Thymus (tissue), 11 donors: ENCODE data around the gene PTPRR. TPM values are rescaled to one million over a fixed set of nuclear protein-coding genes. Genes with fewer than 3 reads are reported as not detected.

Source experiments
- DNase-seq, 9 donors: peaks; one replicate each; pipeline ENCODE4 v3.0.0-alpha.2; 2013; ENCODE audit warnings: low spot score in 9 of 9, low read depth in 6 of 9, missing footprints in 1 of 9
- H3K27ac ChIP-seq, 2 donors: one replicate each; pipeline ENCODE4 v1.5.1; 2013; ENCODE audit warnings: control low read depth in 1 of 2, low read depth in 1 of 2, low read length in 1 of 2, mild to moderate bottlenecking in 1 of 2, moderate library complexity in 1 of 2
- H3K27me3 ChIP-seq, 2 donors: one replicate each; pipeline ENCODE4 v1.5.1; 2013; ENCODE audit warnings: low read length in 1 of 2; ENCODE audit not compliant: control insufficient read depth in 2 of 2, insufficient read depth in 1 of 2
- H3K36me3 ChIP-seq, 2 donors: one replicate each; pipeline ENCODE4 v1.5.1; 2013; ENCODE audit warnings: low read length in 1 of 2, mild to moderate bottlenecking in 1 of 2, moderate library complexity in 1 of 2; ENCODE audit not compliant: control insufficient read depth in 2 of 2, insufficient read depth in 2 of 2
- H3K4me1 ChIP-seq, 2 donors: one replicate each; pipeline ENCODE4 v1.5.1; 2013; ENCODE audit warnings: low read length in 2 of 2; ENCODE audit not compliant: control insufficient read depth in 2 of 2, insufficient read depth in 2 of 2
- H3K4me3 ChIP-seq, 2 donors: one replicate each; pipeline ENCODE4 v1.5.1; 2013; ENCODE audit warnings: low read length in 2 of 2, control low read depth in 1 of 2, mild to moderate bottlenecking in 1 of 2
- H3K9me3 ChIP-seq, 2 donors: one replicate each; pipeline ENCODE4 v1.5.1; 2013; ENCODE audit warnings: low read length in 1 of 2, mild to moderate bottlenecking in 1 of 2; ENCODE audit not compliant: control insufficient read depth in 2 of 2, insufficient read depth in 1 of 2
- WGBS: extraction: QIAGEN DNeasy Blood & Tissue Kit; methylation state at CpG from one replicate; pipeline ENCODE4 v1.1.7; 2013; 5-methylcytosine and 5-hydroxymethylcytosine counted together
- polyA plus RNA-seq: library from polyadenylated mRNA; stranded (reverse); fragments of 200-250 nt; gene quantifications from one replicate; pipeline ENCODE4 v1.2.3, GENCODE V29; 2013
- total RNA-seq: library from RNA; stranded (reverse); fragments of 120-200 nt; gene quantifications from one replicate; pipeline ENCODE4 v1.2.4, GENCODE V29; 2013
- donor health status: healthy.

Gene PTPRR
- total and polyA plus RNA-seq, 2 donors, result 0.21 to 0.38 TPM

DNA sequence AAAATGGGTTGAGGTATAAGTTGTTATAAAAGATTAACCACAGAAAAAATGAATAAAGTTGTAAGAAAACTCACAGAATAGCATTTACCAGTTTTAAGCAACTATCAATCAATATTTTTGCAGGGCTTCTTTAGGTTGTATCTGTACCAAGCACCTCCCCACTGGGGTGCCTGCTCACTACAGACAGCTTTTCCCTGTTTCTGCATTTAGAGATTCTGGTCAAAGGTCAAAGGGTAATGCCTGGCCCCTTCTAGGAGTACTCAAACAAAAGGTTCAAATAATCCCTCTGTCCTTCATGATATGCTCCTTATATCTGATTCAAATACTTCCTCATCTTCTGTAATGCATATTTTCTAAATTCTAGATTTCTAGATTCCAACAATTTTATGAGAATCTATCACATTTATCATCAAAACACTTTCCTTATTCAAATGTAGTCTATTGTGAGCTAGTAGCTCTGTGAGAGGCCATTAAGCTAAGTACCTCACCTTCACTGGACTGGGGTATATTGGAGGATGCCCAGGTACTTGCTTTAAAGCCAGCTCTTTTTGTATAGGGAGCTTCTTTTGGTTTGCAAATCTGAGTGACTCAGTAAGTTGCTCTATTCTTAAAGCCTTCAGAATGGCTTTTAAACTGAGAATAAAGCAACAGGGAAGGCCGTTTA, 162.6 kb downstream of the PTPRR start:
- Histone ChIP-seq H3K9me3 (no peaks in the 10 kb centered on the region), H3K4me1 (no peaks in the 10 kb centered on the region), H3K36me3 (no peaks in the 10 kb centered on the region), H3K4me3 (no peak overlapping the region), H3K27ac (no peak overlapping the region), H3K27me3 (no peaks in the 10 kb centered on the region)
- no peak for DNase-seq
- 65% methylated on average over 1 of the region's 1 CpG for WGBS

DNA sequence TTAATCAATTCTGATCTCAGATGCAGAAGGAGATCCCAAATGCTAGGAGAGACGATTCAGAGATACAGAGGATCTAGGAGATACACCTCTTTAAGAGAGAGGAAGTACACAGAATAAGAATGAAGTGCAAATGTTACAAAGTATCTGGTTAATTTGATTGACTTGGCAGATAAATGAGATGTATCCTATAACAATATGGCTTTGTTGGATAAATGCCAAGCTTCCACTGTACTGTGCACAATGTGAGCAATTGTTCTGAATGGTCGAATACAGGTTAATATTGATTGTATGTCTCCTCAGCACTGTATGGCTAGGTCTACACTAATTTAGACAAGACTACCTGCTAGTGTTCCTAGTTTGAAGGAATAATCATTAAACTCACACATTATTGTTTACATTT, 163.7 kb downstream of the PTPRR start:
- 76% methylated on average over 2 of the region's 2 CpGs for WGBS
- no peak overlapping the region for H3K27ac ChIP-seq
- no peaks in the 10 kb centered on the region for H3K9me3 ChIP-seq
- H3K36me3 ChIP-seq, result no peaks in the 10 kb centered on the region
- no peak for DNase-seq
- no peak overlapping the region for H3K4me3 ChIP-seq
- no peaks in the 10 kb centered on the region for H3K4me1 ChIP-seq
- no peaks in the 10 kb centered on the region for H3K27me3 ChIP-seq

DNA sequence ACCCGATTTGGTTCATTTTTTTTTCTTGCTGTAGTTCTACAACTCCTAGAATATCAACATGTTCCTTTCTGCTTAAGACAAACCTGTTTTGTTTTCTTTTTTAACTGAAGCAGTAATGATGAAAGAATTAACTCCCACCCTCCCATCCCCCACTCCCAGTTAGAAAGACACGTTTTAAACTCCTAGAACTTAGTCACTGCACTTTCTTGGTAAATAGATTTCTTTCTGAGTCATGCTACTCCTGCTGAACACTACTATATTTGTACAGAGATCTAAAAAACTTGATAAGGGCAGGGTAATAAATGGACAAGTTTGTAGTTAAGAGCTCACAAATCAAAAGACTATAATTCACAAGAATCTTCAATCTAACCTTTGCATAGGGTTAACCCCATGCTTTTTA, 164.4 kb downstream of the PTPRR start:
- DNase-seq, result no peak
- Histone ChIP-seq H3K36me3 (no peaks in the 10 kb centered on the region), H3K4me3 (no peak overlapping the region), H3K27me3 (no peaks in the 10 kb centered on the region), H3K4me1 (no peaks in the 10 kb centered on the region), H3K9me3 (no peaks in the 10 kb centered on the region), H3K27ac (no peak overlapping the region)
- WGBS, result 56% methylated on average over 2 of the region's 2 CpGs

DNA sequence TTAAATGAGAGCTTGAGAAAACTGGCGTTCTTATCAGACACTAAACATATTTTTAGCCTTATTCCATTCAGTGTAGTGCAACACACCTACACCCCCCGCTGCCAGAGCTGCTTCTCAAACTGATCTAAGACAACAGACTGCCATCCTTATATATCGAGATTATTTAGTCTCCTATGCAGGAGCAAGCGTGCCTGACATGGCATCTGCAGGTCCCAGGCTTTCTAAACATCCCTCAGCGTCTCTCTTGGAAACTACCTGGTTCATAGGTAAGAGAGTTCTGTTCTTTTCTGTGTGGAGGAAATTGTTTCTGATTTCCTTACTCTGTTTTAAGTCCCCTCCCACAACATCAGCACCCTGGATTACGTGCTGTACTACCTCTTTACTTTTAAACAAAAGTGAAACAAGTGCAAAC, 166.2 kb downstream of the PTPRR start:
- H3K9me3 ChIP-seq, result no peaks in the 10 kb centered on the region
- no peaks in the 10 kb centered on the region for H3K4me1 ChIP-seq
- no peaks in the 10 kb centered on the region for H3K36me3 ChIP-seq
- H3K4me3 ChIP-seq, result no peak overlapping the region
- 81% methylated on average over 6 of the region's 6 CpGs for WGBS
- DNase-seq, result no peak
- no peak overlapping the region for H3K27ac ChIP-seq
- no peaks in the 10 kb centered on the region for H3K27me3 ChIP-seq

DNA sequence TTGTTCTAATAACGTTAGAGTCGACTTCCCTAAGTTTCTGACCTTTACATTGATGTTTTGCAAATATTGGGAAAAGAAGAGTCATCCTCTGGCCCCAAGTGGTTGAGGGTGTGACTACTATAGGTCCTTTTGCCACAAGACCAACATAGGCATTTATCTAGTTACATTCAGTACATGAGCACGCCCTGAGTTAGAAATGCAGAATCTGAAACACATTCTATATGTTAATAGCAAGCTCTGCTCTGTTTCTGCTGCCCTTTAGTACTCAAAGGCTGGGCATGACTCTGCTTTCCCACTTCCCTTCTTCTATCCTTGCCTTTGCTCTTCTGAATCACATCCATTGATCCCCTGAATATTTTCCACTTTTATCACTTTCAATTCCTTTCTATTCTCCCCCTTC, 168.2 kb downstream of the PTPRR start:
- Histone ChIP-seq H3K27me3 (no peaks in the 10 kb centered on the region), H3K36me3 (no peaks in the 10 kb centered on the region), H3K4me3 (no peak overlapping the region), H3K9me3 (no peaks in the 10 kb centered on the region), H3K27ac (no peak overlapping the region), H3K4me1 (no peaks in the 10 kb centered on the region)
- 92% methylated on average over 3 of the region's 3 CpGs for WGBS
- DNase-seq, result no peak

DNA sequence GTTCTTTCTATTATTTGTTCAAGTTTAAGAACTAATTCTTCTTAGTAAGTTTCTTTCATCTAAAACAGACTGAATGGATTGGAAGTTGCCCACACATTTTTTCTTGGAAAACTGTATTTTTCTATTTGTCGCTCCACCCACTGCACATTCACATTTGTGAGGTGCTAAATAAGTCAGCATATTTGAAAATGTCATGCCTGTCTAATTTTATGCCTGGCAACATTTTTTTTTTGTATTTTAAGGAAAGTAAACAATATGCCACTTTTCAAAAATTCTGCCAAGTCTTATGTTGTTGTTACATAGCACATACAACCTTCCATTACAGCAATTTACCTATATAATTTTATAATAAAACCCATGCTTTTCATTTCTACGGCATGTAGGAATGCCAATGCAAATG, 170.6 kb downstream of the PTPRR start:
- Histone ChIP-seq H3K36me3 (no peaks in the 10 kb centered on the region), H3K27me3 (no peaks in the 10 kb centered on the region), H3K4me3 (no peak overlapping the region), H3K27ac (no peak overlapping the region), H3K4me1 (no peaks in the 10 kb centered on the region), H3K9me3 (no peaks in the 10 kb centered on the region)
- 95% methylated on average over 2 of the region's 2 CpGs for WGBS
- DNase-seq, result no peak

DNA sequence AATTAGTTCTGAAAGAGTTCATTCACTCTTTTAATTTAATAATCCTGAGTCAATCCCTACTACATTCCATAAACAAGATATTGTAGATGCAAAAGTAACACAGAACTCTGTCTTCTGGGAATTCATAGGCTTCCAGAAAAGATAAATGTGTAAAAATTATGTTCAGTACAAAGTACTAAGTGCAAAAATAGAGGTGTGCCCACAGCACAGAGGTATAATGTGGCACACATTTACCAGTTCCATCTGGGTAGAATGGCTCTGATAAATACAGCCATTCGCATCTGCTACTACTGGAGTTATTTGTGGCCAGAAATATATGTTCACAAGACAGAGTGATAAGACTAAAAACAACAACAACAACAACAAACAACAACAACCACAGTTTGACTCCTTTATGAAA, 171.7 kb downstream of the PTPRR start:
- no peaks in the 10 kb centered on the region for H3K36me3 ChIP-seq
- DNase-seq, result no peak
- H3K27me3 ChIP-seq, result no peaks in the 10 kb centered on the region
- no peak overlapping the region for H3K27ac ChIP-seq
- H3K9me3 ChIP-seq, result no peaks in the 10 kb centered on the region
- no peaks in the 10 kb centered on the region for H3K4me1 ChIP-seq
- H3K4me3 ChIP-seq, result no peak overlapping the region
- WGBS, result 100% methylated on average over 1 of the region's 1 CpG

DNA sequence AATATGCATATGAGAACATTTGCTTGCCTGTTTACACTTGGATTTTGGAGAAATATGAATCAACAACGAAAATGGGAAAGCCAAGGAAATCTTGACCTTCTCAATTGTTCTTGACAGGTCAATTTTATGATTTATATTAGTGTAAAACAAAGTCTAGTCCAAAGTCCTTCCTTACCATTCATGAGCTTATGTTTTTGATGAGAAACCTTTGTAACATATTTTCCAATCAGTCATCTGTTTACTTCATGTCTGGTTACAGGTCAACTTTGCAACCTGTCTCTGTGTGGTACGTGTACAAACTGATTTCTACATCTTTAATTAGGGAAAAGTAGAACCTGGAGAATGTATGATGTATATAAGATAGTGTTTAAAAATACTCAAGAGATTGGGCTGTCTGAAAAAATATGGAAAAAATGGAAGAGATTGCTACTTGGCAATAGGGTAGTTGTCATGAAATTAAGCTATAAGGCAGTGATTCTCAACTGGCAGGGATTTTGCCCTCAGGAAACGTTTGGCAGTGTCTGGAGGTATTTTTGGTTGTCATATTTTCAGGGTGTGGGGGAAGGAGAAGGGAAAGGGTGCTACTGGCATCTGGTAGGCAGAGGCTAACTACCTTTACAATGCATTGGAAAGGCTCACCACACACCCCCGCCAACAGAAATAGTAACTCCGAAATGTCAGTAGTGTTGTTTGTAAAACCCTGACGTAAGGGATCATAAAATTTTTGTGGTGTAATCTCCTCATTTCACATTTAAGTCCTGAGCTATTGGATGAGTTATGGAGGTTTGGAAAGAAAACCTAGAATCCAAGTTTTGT, 172.9 kb downstream of the PTPRR start:
- WGBS, result 91% methylated on average over 6 of the region's 6 CpGs
- Histone ChIP-seq H3K9me3 (no peaks in the 10 kb centered on the region), H3K27me3 (no peaks in the 10 kb centered on the region), H3K4me3 (no peak overlapping the region), H3K4me1 (no peaks in the 10 kb centered on the region), H3K36me3 (no peaks in the 10 kb centered on the region), H3K27ac (no peak overlapping the region)
- DNase-seq, result no peak

DNA sequence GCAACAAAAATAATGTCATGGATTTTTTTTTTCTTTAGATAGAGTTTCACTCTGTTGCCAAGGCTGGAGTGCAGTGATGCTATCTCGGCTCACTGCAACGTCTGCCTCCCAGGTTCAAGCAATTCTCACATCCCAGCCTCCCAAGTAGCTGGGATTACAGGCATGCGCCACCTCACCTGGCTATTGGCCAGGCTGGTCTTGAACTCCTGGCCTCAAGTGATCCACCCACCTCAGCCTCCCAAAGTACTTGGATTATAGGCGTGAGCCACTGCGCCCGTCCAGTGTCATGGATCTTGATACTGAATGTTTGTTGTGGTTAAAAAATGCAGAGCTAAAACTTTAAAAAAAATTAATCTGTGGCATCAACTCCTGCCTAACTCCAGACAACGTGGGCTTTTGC, 175.5 kb downstream of the PTPRR start:
- H3K9me3 ChIP-seq, result no peaks in the 10 kb centered on the region
- no peak overlapping the region for H3K4me3 ChIP-seq
- H3K4me1 ChIP-seq, result no peaks in the 10 kb centered on the region
- H3K36me3 ChIP-seq, result no peaks in the 10 kb centered on the region
- H3K27ac ChIP-seq, result no peak overlapping the region
- H3K27me3 ChIP-seq, result no peaks in the 10 kb centered on the region
- WGBS, result 93% methylated on average over 7 of the region's 7 CpGs
- no peak for DNase-seq
